Thyroid gland (tissue), 4 donors: ENCODE data around the gene RAD54L. TPM values are rescaled to one million over a fixed set of nuclear protein-coding genes. Genes with fewer than 3 reads are reported as not detected.

Source experiments
- total RNA-seq, 4 donors: library from RNA; depleted of rRNA; stranded (reverse); fragments of >200 nt; gene quantifications; one replicate each; pipeline ENCODE4 v1.2.3, GENCODE V29; 2016

The RAD54L gene
- total RNA-seq, 4 donors from 2014 or later: 0.27 to 1.7 (median 0.61) TPM

Other genes with a start within 250 kb of the RAD54L start
- 10 to 100 TPM; 16.0 to 36.2 (median 20.9) TPM for gene PIK3R3, start 115.1 kb upstream of the RAD54L start, total RNA-seq
- 100 to 1,000 TPM in 2 of 4 donors, 10 to 100 TPM in 2; 61.2 to 154 (median 105) TPM for gene TSPAN1, start 72.7 kb upstream of the RAD54L start, total RNA-seq
- not detected for gene P3R3URF, start 71.3 kb upstream of the RAD54L start, total RNA-seq
- gene POMGNT1, start 49.3 kb upstream of the RAD54L start, total RNA-seq: 10 to 100 TPM; 54.2 to 90.8 (median 79.3) TPM
- gene LURAP1, start 44.4 kb upstream of the RAD54L start, total RNA-seq: 10 to 100 TPM; 30.5 to 47.4 (median 37.8) TPM
- 100 to 1,000 TPM in 2 of 4 donors, 10 to 100 TPM in 2; 73.5 to 111 (median 99.4) TPM for gene LRRC41, start 55.9 kb downstream of the RAD54L start, total RNA-seq
- 100 to 1,000 TPM; 122 to 367 (median 267) TPM for gene UQCRH, start 55.9 kb downstream of the RAD54L start, total RNA-seq
- 10 to 100 TPM; 23.4 to 40.0 (median 34.9) TPM for gene NSUN4, start 93.0 kb downstream of the RAD54L start, total RNA-seq
- 100 to 1,000 TPM; 103 to 199 (median 152) TPM for gene FAAH, start 146.6 kb downstream of the RAD54L start, total RNA-seq
- not detected for gene DMBX1, start 242.1 kb downstream of the RAD54L start, total RNA-seq